Ovary (tissue), 9 donors: ENCODE measurements around the gene TTLL9. TPM values are rescaled to one million over a fixed set of nuclear protein-coding genes. Genes with fewer than 3 reads are reported as not detected.

Experiments used
- DNase-seq, 5 donors: peaks; one replicate each; pipeline ENCODE4 v3.0.0-alpha.2; 2019 to 2020
- H3K27ac ChIP-seq, 2 donors: fragments of 200-600 bp; one replicate each; pipeline versions ENCODE4 v1.5.1 to v1.8.0; 2019 to 2022
- H3K27me3 ChIP-seq: fragments of 200-600 bp; one replicate; pipeline ENCODE4 v1.8.0; 2022
- H3K36me3 ChIP-seq: fragments of 200-600 bp; sonication (generic); one replicate; pipeline ENCODE4 v1.5.1; 2019
- H3K4me1 ChIP-seq: one replicate; pipeline ENCODE4 v1.8.1; 2013; ENCODE audit warnings: mild to moderate bottlenecking, moderate library complexity; ENCODE audit not compliant: insufficient read depth
- H3K4me3 ChIP-seq: fragments of 200-600 bp; sonication (generic); one replicate; pipeline ENCODE4 v1.5.1; 2017
- H3K9me3 ChIP-seq, 2 donors: fragments of 200-600 bp in 1 of 2; sonication (generic) in 1 of 2; one replicate each; pipeline versions ENCODE4 v1.5.1 to v1.8.1; 2013 to 2019; ENCODE audit warnings: mild to moderate bottlenecking in 1 of 2, moderate library complexity in 1 of 2
- EP300 ChIP-seq: sonication (generic); formaldehyde crosslinking; IDR thresholded peaks from one replicate; pipeline ENCODE4 v1.6.1; 2017; ENCODE audit warnings: antibody characterized with exemption
- POLR2A ChIP-seq: fragments of 450-650 bp; IDR thresholded peaks from one replicate; pipeline ENCODE4 v1.6.1; 2017; ENCODE audit warnings: antibody characterized with exemption, mild to moderate bottlenecking, moderate library complexity
- WGBS, 3 donors: extraction: QIAGEN DNeasy Blood & Tissue Kit in 1 of 3; methylation state at CpG; one replicate each; pipeline versions ENCODE4 v1.1.5 to v1.1.7; 2013 to 2017; 5-methylcytosine and 5-hydroxymethylcytosine counted together
- intact Hi-C, 4 donors: fragments of 100-400 bp; cut with DNase I; formaldehyde crosslinking; loops; one replicate each; pipeline versions ENCODE4 v1.11.0 to v1.15.1; 2022 to 2023
- polyA plus RNA-seq, 2 donors: library from polyadenylated mRNA; stranded (reverse); fragments of 200-250 nt in 1 of 2; fragments of 350-450 nt in 1 of 2; fragmentation: Illumina TruSeq in 1 of 2; extraction: RNeasy Lipid Tissue Mini Kit (QIAGEN cat#74804) in 1 of 2; gene quantifications; one replicate each; pipeline ENCODE4 v1.2.3, GENCODE V29; 2013 to 2014
- total RNA-seq, 7 donors: library from RNA; depleted of rRNA in 2 of 7; stranded (reverse); fragments of >200 nt in 2 of 7; fragmentation: NEBNext Ultra II Directional in 3 of 7; extraction: Animal tissue kit (Norgen Biotek cat#: 25700) in 3 of 7; gene quantifications; one replicate each; pipeline versions ENCODE4 v1.1.0 to v1.2.4, GENCODE V29; 2016 to 2023
- TF ChIP-seq, protein P1 (sequence below), 3 donors: fragments of 450-650 bp in 2 of 3; fragments of 200-600 bp in 1 of 3; IDR thresholded peaks; one replicate each; pipeline versions ENCODE4 v1.5.1 to v1.8.0; 2016 to 2022; ENCODE audit warnings: antibody characterized with exemption in 3 of 3, mild to moderate bottlenecking in 1 of 3
- donor health status: DM: no; HTN: no; CAD: no; lungs with moderate emphysema.
- donor health status: DM: no; HTN: no; CAD: no.
- donor health status: Bipolar disorder and iron deficiency.
- donor health status: DM: yes; HTN: yes; CAD: no.
- donor health status: DM: no; HTN: no; CAD: no.
- donor health status: DM: yes; HTN: yes; CAD: no.

The TTLL9 gene
- total and polyA plus RNA-seq, 9 donors, result 0.24 to 10.6 (median 0.40) TPM

GRCh38 chr20:31853481-31853880 lies 17.0 kb upstream of the TTLL9 start:
- Histone ChIP-seq H3K27ac (no peak overlapping the region), H3K4me3 (no peak overlapping the region), H3K36me3 (no peaks in the 10 kb centered on the region), H3K9me3 (no peaks in the 10 kb centered on the region), H3K4me1 (no peaks in the 10 kb centered on the region), H3K27me3 (no peaks in the 10 kb centered on the region)
- DNase-seq, result peak in 1 of 5 donors; percentile 7
- 71 to 76% (median 73%) methylated on average over 7 of the region's 7 CpGs for WGBS, 3 donors
- TF ChIP-seq EP300 (no peak), POLR2A (no peak)
- TF ChIP-seq, protein P1, sequence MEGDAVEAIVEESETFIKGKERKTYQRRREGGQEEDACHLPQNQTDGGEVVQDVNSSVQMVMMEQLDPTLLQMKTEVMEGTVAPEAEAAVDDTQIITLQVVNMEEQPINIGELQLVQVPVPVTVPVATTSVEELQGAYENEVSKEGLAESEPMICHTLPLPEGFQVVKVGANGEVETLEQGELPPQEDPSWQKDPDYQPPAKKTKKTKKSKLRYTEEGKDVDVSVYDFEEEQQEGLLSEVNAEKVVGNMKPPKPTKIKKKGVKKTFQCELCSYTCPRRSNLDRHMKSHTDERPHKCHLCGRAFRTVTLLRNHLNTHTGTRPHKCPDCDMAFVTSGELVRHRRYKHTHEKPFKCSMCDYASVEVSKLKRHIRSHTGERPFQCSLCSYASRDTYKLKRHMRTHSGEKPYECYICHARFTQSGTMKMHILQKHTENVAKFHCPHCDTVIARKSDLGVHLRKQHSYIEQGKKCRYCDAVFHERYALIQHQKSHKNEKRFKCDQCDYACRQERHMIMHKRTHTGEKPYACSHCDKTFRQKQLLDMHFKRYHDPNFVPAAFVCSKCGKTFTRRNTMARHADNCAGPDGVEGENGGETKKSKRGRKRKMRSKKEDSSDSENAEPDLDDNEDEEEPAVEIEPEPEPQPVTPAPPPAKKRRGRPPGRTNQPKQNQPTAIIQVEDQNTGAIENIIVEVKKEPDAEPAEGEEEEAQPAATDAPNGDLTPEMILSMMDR (IDR thresholded peaks at IDR 0.05), result no peak
- intact Hi-C loops, result loop anchor here in 2 of 4 donors (10.0 kb wide), 1 partner anchor 101 kb away; the partner anchor contains the start of gene PDRG1 (in 2 of the 2)

GRCh38 chr20:31856516-31856915 lies 13.9 kb upstream of the TTLL9 start:
- Histone ChIP-seq H3K4me1 (peaks cover 3% of the 10 kb centered on the region), H3K27me3 (no peaks in the 10 kb centered on the region), H3K9me3 (no peaks in the 10 kb centered on the region), H3K27ac (no peak overlapping the region), H3K4me3 (no peak overlapping the region), H3K36me3 (no peaks in the 10 kb centered on the region)
- DNase-seq, result peak in 1 of 5 donors; percentile 20
- TF ChIP-seq POLR2A, result no peak
- TF ChIP-seq, protein P1 (IDR thresholded peaks at IDR 0.05), result no peak
- no peak for TF ChIP-seq EP300
- WGBS, 3 donors, result 72 to 79% (median 78%) methylated on average over 3 of the region's 3 CpGs
- intact Hi-C loops, result loop anchor here in 2 of 4 donors (10.0 kb wide), 1 partner anchor 98 kb away; the partner anchor contains the start of gene PDRG1 (in 2 of the 2)

GRCh38 chr20:31857861-31858759 lies 12.3 kb upstream of the TTLL9 start:
- intact Hi-C loops, result loop anchor here in 2 of 4 donors (10.0 kb wide), 1 partner anchor 97 kb away; the partner anchor contains the start of gene PDRG1 (in 2 of the 2)
- H3K27ac ChIP-seq, result no peak overlapping the region
- no peaks in the 10 kb centered on the region for H3K9me3 ChIP-seq
- no peaks in the 10 kb centered on the region for H3K36me3 ChIP-seq
- DNase-seq, result peak in 2 of 5 donors; percentile 9 to 20
- H3K27me3 ChIP-seq, result no peaks in the 10 kb centered on the region
- H3K4me3 ChIP-seq, result no peak overlapping the region
- 67 to 77% (median 71%) methylated on average over 15 of the region's 15 CpGs for WGBS, 3 donors
- peaks cover 3% of the 10 kb centered on the region for H3K4me1 ChIP-seq
- no peak for TF ChIP-seq EP300
- no peak for TF ChIP-seq POLR2A
- TF ChIP-seq, protein P1 (IDR thresholded peaks at IDR 0.05), result no peak

GRCh38 chr20:31858760-31859083 lies 11.7 kb upstream of the TTLL9 start:
- TF ChIP-seq, protein P1 (IDR thresholded peaks at IDR 0.05), result no peak
- TF ChIP-seq EP300 (no peak), POLR2A (no peak)
- intact Hi-C loops, result loop anchor here in 2 of 4 donors (10.0 kb wide), 1 partner anchor 96 kb away; the partner anchor contains the start of gene PDRG1 (in 2 of the 2)
- H3K9me3 ChIP-seq, result no peaks in the 10 kb centered on the region
- no peaks in the 10 kb centered on the region for H3K36me3 ChIP-seq
- WGBS, 3 donors, result 18 to 38% (median 26%) methylated on average over 3 of the region's 3 CpGs
- peaks cover 3% of the 10 kb centered on the region for H3K4me1 ChIP-seq
- no peak overlapping the region for H3K27ac ChIP-seq
- no peaks in the 10 kb centered on the region for H3K27me3 ChIP-seq
- no peak overlapping the region for H3K4me3 ChIP-seq
- DNase-seq, result no peak
